Effector memory CD4-positive, alpha-beta T cell (primary cell): ENCODE data around the gene NOBOX.

Experiments
- DNase-seq, 3 donors: peaks; one replicate each; pipeline ENCODE4 v3.0.0-alpha.2; 2020
- H3K27ac ChIP-seq: 2 replicates; pipeline ENCODE4 v1.7.0; 2013; ENCODE audit warnings: mild to moderate bottlenecking, low read length, moderate library complexity; ENCODE audit not compliant: insufficient read depth, poor library complexity, severe bottlenecking
- H3K27me3 ChIP-seq: replicated peaks from 2 replicates; pipeline ENCODE4 v1.7.0; 2013; ENCODE audit warnings: mild to moderate bottlenecking, low read length; ENCODE audit not compliant: insufficient read depth, control insufficient read depth, poor library complexity, severe bottlenecking
- H3K36me3 ChIP-seq: 2 replicates; pipeline ENCODE4 v1.7.0; 2013; ENCODE audit warnings: mild to moderate bottlenecking, low read length, moderate library complexity; ENCODE audit not compliant: control insufficient read depth, insufficient read depth
- H3K4me1 ChIP-seq: 2 replicates; pipeline ENCODE4 v1.7.0; 2013; ENCODE audit warnings: low read length, mild to moderate bottlenecking; ENCODE audit not compliant: control insufficient read depth, insufficient read depth, poor library complexity, severe bottlenecking
- H3K4me3 ChIP-seq: 2 replicates; pipeline ENCODE4 v1.7.0; 2013; ENCODE audit warnings: low read length, low read depth, mild to moderate bottlenecking; ENCODE audit not compliant: insufficient read depth, poor library complexity, severe bottlenecking
- H3K9me3 ChIP-seq: 2 replicates; pipeline ENCODE4 v1.7.0; 2013; ENCODE audit warnings: mild to moderate bottlenecking, low read length, moderate library complexity; ENCODE audit not compliant: control insufficient read depth

Gene NOBOX

DNA sequence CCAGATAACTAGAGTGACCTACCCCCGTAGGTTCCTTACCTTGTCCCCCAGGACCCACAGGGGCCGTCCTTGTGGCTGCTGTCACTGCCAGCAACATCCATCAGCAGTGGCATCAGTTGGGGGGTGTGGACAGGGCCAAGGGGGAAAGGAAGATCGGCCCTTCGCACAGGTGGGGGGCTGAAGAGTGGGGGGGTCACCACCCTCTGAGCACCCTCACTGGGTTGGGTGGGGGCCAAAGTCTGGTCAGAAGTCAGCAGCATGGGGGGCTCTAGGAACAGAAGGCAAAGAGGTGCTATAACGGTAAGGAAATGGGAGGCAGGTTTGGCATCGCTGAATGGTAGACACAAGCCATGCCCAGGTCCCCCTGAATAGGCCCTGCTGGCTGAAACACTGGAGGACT, 4.6 kb downstream of the NOBOX start:
- no peaks in the 10 kb centered on the region for H3K36me3 ChIP-seq
- no peak overlapping the region for H3K4me3 ChIP-seq
- H3K27ac ChIP-seq = no peak overlapping the region
- H3K9me3 ChIP-seq = no peaks in the 10 kb centered on the region
- H3K4me1 ChIP-seq = no peaks in the 10 kb centered on the region
- H3K27me3 ChIP-seq = no peaks in the 10 kb centered on the region
- no peak for DNase-seq

DNA sequence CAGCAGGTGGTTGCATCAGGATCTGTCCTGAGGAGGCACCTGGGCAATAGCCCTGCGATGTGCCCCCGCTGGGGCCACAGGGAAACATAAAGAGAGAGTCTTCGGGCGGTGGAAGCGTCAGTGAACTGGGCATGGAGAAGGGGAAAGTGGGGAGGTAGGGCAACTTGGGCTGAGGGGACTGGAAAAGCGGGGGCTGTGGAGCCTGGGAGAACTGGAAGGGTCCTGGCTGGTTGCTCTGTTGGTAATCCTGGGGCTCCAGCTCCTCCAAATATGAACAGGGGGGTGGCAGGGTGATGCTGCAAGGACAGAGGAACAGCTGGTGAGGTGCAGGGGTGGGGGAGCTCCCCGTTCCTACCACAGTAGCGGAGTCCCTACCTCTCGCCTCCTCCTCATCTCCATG, 5.2 kb downstream of the NOBOX start:
- no peak overlapping the region for H3K27ac ChIP-seq
- H3K27me3 ChIP-seq = no peaks in the 10 kb centered on the region
- no peak for DNase-seq

DNA sequence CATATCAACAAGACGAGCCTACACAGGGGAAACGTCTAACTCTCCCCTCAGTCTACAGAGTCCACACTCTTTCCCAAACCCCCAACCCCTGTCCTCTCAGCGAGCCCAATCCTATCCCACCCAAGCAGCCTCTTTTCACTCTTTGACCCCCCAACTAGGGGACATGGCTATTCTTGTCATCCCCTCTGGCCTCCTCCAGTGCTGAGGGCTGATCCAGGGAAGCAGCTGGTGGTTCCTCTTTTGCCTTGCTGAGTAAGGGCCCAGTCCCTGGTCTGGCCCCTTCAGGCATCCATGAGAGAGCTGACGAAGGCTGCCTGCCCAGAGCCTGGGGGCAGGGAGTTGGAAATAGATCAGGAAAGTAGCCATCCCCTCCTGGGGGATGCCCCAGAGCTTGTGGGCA, 6.4 kb downstream of the NOBOX start:
- H3K4me1 ChIP-seq = no peaks in the 10 kb centered on the region
- no peaks in the 10 kb centered on the region for H3K27me3 ChIP-seq
- DNase-seq = no peak
- no peaks in the 10 kb centered on the region for H3K9me3 ChIP-seq
- no peak overlapping the region for H3K27ac ChIP-seq
- H3K36me3 ChIP-seq = no peaks in the 10 kb centered on the region
- H3K4me3 ChIP-seq = no peak overlapping the region

More for the DNA sequence above, 5.2 kb downstream of the NOBOX start:
- Histone ChIP-seq H3K4me1 (no peaks in the 10 kb centered on the region), H3K4me3 (no peak overlapping the region), H3K9me3 (no peaks in the 10 kb centered on the region), H3K36me3 (no peaks in the 10 kb centered on the region)

DNA sequence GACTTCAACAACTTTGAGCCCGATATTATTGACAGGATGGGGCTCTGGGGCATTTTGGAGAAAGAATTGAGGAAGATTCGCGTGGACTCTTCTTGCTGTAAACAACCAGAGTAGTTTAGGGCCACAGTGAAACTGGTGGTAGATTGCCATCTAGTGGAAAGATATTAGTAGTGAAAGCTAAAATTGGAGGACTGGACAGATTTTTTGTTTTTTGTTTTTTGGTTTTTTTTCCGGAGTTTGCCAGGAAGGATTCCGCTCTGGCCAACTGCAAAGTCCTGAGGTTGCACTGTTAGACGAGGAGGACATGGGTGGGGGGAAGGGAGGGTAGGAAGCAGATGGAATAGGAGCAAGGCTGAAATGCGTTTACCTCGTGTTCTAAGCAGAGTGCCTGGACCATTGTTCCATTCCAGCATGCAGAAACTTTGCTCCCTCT, 11.7 kb downstream of the NOBOX start:
- Histone ChIP-seq H3K4me1 (no peaks in the 10 kb centered on the region), H3K4me3 (no peak overlapping the region), H3K9me3 (no peaks in the 10 kb centered on the region), H3K27ac (no peak overlapping the region), H3K36me3 (no peaks in the 10 kb centered on the region), H3K27me3 (no peaks in the 10 kb centered on the region)
- DNase-seq = peak in 1 of 3 donors; percentile 14

DNA sequence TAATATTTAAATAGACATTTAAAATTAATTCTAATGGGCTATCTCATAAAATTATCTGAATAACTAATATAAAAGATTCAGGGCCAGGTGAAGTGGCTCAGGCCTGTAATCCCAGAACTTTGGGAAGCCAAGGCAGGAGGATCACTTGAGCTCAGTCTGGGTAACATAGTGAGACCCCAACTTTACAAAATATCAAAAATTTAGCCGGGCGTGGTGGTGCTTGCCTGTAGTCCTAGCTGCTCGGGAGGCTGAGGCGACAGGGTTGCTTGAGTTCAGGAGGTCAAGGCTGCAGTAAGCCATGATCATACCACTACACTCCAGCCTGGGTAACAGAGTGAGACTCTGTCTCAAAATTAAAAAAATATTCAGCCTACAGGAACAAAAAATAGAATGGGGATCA, 12.5 kb downstream of the NOBOX start:
- Histone ChIP-seq H3K4me3 (no peak overlapping the region), H3K4me1 (no peaks in the 10 kb centered on the region), H3K36me3 (no peaks in the 10 kb centered on the region), H3K27me3 (no peaks in the 10 kb centered on the region), H3K9me3 (no peaks in the 10 kb centered on the region), H3K27ac (no peak overlapping the region)
- DNase-seq = no peak

DNA sequence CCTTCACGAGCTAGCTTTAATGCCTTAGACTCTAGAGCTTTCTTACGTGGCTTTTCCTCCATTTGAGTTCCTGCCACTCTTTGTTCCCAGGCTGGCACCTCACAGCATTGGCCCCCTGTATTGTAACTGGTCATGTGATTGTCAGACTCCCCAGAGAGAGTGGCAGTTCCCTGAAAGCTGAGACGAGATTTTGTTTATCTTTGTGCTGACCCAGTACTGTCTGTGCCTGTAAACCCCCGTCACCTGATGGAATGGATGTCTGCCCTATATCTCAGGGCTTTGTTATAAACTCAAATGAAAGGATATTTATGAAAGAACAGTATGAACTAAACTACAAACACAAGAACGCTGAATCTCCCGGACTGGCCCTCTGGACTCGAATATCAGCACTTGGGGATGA, 13.0 kb downstream of the NOBOX start:
- no peaks in the 10 kb centered on the region for H3K9me3 ChIP-seq
- H3K4me3 ChIP-seq = no peak overlapping the region
- no peaks in the 10 kb centered on the region for H3K4me1 ChIP-seq
- H3K36me3 ChIP-seq = no peaks in the 10 kb centered on the region
- no peaks in the 10 kb centered on the region for H3K27me3 ChIP-seq
- no peak for DNase-seq
- H3K27ac ChIP-seq = no peak overlapping the region

DNA sequence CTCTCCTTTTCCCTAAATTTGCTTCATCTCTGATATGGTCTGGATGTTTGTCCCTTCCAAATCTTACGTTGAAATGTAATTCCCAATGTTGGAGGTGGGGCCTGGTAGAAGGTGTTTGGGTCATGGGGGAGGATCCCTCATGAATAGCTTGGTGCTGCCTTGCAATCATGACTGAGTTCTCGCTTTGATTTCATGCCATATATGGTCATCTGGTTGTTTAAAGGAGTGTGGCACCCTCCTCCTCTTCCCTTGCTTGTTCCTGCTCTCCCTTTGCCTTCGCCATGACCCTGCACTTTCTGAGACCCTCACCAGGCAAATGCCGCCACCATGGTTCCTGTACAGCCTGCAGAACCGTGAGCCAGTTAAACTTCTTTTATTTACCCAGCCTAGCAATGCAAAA, 14.5 kb downstream of the NOBOX start:
- Histone ChIP-seq H3K4me3 (no peak overlapping the region), H3K27me3 (no peaks in the 10 kb centered on the region), H3K4me1 (no peaks in the 10 kb centered on the region), H3K36me3 (no peaks in the 10 kb centered on the region), H3K27ac (no peak overlapping the region), H3K9me3 (no peaks in the 10 kb centered on the region)
- DNase-seq = no peak

DNA sequence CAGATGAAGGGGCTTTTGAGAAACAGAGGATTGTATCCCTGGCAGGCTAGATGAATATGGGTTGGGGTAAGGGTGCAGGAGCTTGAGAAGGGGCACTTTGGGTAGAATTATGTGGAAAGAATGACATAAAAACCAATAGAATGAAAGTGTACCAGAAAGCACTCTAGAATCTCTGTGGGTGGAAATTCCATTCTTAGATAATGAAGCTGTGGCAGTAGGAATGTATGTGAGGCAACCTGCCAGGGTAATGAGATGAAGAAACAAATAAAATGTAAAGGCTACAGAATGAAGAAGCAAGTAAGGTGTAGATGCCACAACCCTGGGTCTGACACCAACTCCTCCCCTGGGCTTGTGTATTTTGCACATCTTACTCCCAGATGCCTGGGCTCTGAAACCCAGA, 16.8 kb downstream of the NOBOX start:
- Histone ChIP-seq H3K4me1 (no peaks in the 10 kb centered on the region), H3K4me3 (no peak overlapping the region), H3K27ac (no peak overlapping the region), H3K9me3 (no peaks in the 10 kb centered on the region), H3K36me3 (no peaks in the 10 kb centered on the region), H3K27me3 (no peaks in the 10 kb centered on the region)
- DNase-seq = no peak

DNA sequence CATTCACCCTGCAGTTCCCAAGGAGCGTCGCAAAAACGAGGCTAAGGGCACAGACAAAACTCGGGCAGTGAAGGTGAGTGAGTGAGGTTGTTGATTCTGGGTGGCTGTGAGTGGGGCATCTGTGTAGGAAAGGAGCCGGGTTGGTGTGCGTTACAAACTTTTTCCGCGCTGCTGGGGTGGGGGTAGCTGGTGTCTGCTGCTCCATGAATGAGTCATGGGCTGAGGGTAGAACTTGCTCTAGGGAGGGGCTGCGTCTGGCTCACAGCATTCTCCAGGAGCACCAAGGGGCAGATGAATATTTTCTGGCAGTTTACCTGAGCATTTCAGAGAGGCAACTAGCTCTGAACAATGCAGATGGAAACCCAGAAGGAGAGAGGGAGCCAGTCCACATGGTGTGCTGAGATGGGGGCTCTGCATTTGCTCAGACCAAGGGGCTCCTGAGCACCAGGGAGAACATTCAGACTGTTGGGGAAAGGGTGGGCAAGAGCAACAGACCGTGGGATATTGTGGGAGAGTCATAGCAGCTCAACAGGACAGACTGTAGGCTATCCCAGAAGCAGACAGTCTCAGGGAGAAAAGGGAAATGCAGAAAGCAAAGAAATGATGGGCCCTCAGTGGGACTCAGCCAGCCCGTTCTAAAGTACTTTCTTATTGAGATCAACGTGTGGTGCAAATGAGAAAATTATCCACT, 18.8 kb downstream of the NOBOX start:
- Histone ChIP-seq H3K4me3 (no peak overlapping the region), H3K4me1 (no peaks in the 10 kb centered on the region), H3K27me3 (no peaks in the 10 kb centered on the region), H3K36me3 (no peaks in the 10 kb centered on the region), H3K9me3 (no peaks in the 10 kb centered on the region), H3K27ac (no peak overlapping the region)
- DNase-seq = no peak

DNA sequence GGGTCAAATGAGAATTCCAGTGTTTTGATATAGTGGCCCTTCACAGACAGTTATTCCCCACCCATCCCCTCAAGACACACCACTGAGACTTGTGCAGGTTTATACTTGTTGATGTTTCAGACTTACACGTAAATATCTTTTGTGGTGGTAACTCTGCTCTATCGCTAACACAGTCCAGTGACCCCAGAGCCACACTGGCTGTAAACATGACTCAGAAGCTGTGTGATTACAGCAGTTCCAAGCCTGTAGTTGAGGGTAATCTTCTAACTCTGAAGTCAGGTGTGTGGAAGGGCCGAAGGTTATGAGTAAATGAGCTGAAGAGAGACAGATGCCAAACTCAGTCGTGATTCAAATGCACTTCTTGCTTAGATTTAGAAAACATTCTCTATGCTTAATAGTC, 19.4 kb downstream of the NOBOX start:
- H3K27me3 ChIP-seq = no peaks in the 10 kb centered on the region
- H3K27ac ChIP-seq = no peak overlapping the region

More for the DNA sequence above, 19.4 kb downstream of the NOBOX start:
- Histone ChIP-seq H3K36me3 (no peaks in the 10 kb centered on the region), H3K4me1 (no peaks in the 10 kb centered on the region), H3K9me3 (no peaks in the 10 kb centered on the region), H3K4me3 (no peak overlapping the region)
- DNase-seq = no peak
